ENCODE data around the gene CACNA1C.

The CACNA1C gene

DNA sequence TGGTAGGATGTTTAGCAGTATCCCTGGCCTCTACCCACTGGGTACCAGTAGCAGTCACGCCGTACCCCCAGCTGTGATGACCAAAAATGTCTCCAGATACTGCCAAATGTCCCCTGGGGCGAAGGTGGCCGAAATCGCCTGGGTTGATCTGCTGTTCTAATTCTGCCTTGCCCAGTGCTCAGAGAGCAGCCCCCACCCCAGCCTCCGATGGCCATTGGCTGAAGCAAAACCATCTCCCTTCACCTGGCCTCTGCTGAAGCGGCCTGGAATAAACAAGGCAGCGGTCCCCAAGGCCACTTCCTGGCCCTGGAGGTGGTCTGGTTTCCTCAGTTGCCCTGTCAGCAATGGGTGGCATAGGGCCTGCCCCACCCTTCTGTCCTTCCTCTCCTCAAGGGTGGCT lies 298.4 kb downstream of the CACNA1C start:
- DNase-seq: no peak

DNA sequence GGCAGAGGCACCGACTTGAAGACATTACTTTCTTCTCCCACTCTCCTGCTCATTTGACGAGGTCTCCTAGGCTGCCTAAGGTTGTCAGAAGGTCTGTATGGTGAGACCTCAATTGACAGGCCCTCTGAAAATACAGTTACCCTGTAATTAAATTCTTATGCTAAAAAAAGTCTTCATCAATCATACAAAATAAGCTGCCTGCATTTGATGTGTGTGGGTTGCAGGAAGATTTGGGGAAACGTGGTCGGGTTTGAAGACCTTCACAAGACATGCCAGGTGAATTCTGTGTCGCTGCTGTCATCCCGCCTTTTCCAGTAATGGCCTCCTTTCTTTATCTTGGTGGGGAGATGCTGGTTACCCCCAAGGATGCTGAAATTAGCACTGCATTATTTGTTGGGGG lies 299.4 kb downstream of the CACNA1C start:
- DNase-seq: no peak

DNA sequence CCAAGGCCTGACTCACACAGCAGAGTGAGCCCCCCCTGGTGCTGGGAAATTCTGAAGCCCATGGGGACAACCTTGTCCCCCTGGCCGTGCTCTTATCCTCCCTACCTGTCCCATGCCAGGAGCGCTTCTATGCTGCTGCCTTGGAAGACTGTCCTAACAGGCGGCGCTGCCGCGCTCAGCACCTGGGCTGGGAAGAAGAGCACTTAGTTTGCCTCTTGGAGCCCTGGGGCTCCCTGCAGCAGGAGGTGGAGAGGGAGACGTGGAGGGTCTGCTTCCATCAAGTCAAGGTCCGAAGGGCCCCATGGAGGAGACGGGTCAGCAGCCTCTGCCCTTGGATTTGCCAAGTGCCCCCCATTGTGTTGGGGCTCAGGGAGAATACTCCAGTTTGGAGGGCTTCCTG lies 300.5 kb downstream of the CACNA1C start:
- DNase-seq: no peak

DNA sequence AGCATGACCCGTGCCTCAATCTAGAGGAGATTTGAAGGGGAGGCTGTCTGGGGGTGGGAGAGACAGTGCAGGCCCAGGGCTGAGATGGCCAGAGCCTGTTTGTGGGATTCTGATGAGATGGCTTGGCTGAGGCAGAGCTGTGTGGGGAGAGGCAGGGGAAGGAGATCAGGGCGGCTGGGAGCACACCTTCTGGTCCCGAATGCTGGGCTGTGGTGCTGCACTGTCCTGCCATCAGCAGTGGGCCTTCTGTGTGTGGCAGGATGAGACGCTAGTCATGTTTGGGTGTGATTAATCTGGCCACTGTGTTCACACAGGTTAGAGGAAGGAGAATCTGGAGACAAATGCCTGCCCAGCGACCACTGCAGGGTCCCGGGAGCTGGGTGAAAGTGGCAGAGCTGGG lies 300.9 kb downstream of the CACNA1C start:
- no peak for DNase-seq

- no peak for DNase-seq
Measured at GRCh38 chr12:2354151-2354991, 301.6 kb downstream of the CACNA1C start.

- no peak for DNase-seq
Measured at GRCh38 chr12:2355198-2355597, 302.4 kb downstream of the CACNA1C start.

- DNase-seq: no peak
Measured at GRCh38 chr12:2355604-2356003, 302.8 kb downstream of the CACNA1C start.

GRCh38 chr12:2356601-2357125 lies 303.9 kb downstream of the CACNA1C start:
- no peak for DNase-seq

DNA sequence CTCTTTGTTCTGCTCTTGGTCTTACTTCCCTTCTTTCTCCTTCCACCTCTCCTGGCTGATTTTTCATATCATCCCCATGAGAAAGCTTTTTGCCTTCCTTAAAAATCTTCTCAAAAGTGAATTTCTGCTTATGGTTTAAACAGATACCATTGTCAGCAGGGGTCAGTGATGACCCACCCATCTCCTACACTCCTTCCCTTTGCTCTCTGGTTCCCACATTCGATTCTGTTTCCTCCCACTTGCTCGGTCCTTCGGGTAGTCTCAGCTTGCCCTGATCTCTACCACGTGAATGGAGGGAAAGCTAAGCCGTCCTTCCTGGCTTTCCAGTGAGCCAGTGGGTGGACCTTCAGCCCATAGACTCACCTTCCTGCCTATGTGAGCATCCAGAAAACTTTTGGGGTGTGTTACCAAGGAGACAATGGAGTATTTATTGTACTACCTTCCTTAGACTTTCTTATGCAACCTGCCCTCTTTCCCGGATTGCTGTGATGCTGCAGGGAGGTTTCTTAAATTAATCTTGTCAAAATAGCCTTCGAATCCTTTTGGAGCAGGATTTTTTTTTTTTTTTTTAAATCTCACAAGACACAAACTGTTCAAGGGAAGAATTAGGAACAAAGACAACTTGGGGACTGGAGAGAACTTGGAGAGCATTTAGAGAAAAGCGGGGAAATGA lies 306.3 kb downstream of the CACNA1C start:
- no peak for DNase-seq

DNA sequence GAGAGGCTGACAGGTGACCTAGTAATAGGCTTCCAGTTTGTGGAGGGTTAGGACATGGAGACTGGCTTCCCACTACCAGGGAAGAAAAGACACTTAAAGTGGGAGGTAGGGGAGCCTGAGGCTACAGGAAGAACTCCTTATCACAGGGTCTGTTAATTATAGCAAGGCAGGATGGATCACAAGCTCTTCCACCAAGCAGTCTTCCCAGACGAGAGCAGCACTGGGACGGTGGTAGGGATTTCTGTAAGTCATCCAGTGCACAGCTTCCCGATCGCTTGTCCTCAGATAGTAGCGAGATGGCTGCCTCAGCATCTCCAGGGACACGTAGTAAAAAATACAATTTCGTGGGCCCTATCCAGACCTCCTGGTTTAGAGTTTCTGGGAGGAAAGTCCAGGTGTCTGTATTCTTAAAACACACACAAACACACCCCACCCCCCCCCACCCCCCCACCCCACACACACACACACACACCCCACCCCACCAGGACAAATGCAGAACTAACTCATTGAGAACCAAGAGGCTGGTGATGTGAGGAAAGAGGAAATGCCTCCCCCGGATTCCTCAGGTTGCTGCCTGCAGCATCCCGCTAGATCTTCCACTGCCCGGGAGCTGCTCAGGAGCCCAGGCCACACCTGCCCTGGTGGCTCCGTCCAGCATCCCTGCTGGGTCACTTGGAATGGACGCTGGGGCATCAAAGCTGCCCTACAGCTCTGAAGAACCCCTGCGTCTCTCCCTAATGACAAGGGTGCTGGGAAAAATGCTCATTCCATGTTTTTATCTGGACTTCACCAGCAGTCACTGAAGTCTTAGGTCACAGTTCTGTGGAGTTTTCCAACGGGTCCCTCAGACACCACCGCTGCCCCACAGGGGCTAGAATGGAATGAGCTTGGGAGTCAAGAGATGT lies 307.2 kb downstream of the CACNA1C start:
- no peak for DNase-seq

DNA sequence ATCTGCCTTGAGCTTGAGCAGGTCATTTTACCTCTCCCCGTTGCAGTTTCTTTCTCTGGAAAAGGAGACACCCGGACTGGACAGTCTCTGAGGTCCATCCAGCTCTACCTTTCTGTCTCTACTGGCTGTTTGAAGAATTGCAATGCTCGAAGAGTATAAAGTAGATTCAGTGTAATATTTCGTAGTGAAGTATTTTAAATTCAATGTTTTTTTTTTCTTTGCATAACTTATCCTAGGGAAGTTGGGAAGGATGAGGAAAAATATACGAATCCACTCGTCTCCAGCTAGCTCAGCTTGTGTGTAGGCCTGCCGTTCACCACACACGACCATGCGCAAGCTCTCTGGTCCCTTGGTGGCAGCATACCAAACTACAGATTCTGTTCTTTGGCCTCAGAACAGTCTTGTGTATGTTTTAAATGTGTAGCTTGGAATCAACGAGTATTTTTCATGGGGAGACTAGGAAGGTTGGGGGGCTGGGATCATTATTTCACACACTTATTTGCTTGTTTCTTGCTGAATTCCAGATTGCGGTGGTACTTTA lies 307.9 kb downstream of the CACNA1C start:
- DNase-seq: no peak

DNA sequence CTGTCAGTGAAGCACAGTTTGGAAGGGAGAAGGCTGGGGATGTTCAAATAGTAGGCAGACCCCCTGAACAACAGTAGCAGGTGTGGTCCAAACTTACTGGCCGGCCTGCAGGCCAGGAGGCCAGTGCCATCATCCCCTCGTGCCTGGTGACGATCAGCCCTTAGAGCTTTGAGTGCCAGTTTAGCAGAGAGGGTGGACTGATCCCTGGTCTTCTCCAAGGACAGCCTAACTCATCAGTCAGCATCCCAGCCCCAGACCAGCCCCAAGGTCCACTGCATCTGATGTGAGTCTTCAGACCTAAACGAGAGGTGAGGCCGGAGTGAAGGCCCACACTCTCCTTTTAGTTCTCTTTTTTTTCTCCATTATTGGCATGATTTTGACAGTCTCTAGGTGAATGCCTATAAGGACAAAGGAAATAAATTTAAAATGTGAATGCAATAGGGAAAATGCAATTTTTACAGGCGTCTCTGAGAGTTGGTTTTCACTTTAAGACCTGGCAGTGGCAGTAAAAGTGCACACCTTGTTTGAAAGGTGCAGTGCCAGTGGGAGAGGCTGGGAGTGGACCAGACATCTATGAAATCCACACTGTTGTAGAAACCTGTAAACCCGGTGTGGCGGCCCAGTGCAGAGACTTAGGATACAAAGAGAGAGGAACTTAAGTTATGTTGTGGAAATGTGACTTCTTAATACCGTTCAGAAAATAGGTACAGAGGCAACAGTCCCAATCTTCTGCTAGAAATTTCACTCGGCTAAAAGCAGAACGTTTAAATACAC lies 311.2 kb downstream of the CACNA1C start:
- DNase-seq: no peak

DNA sequence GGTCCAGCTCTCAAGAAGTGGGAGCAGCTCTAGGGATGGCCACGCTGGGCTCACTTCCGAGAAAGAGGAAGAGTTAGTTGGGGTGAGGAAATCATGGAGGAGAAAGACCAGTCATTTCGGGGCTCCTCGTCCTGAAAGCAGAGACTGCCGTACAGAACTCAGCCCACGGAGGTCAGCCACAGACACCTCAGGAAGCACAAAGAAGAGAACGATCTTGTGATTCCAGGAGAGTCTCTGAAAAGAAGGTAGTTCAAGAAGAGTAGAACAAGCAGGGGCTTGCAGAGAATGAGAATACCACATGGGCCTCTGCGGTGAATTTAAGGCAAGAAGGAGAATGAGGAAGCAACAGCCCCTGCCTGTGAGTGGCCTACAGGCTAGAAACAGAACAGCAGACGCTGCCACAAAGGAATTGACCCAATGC lies 311.9 kb downstream of the CACNA1C start:
- DNase-seq: no peak

GRCh38 chr12:2366711-2367110 lies 313.9 kb downstream of the CACNA1C start:
- no peak for DNase-seq

- no peak for DNase-seq
Measured at GRCh38 chr12:2372178-2372577, 319.4 kb downstream of the CACNA1C start.

DNA sequence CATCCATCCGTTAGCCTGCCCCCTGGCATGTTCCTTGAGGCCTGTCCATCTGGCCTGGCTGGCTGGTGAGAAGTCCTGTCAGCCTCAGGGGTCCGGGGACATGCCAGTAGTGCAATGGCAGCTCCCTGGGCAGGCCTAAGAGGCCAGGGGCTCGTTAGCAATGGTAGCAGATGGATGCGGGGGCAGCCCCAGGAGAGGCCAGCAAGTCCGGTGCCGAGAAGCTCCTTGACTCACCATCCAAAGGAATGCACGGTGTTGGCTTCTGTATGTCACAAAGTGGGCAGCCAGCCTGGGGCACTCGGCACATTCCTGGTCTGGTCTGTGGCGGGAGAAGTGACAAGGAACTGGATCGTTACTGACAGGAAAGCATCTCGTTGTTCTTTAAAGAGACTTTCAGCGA lies 319.9 kb downstream of the CACNA1C start:
- no peak for DNase-seq

- DNase-seq: no peak
Measured at GRCh38 chr12:2373307-2373706, 320.5 kb downstream of the CACNA1C start.

- no peak for DNase-seq
Measured at GRCh38 chr12:2374092-2374906, 321.5 kb downstream of the CACNA1C start.

DNA sequence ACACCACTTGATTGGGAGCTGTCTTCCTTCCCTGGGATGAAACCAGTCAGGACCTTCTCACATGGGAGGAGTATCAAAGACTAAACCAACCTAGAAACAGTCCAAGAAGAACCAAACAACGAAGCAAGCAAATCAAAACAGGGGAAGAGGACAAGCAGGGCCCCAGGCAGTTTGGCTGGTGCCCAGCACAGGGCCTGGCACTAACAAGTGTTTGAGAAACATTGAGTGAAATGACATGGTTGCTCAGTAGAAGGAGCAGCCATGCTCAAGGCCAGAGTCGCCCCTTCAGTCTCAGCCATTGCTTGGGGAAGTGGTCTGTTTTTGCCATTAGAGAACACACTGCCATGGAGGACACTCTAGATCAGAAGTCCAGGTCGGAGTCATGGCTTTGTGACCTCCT lies 323.1 kb downstream of the CACNA1C start:
- DNase-seq: no peak

DNA sequence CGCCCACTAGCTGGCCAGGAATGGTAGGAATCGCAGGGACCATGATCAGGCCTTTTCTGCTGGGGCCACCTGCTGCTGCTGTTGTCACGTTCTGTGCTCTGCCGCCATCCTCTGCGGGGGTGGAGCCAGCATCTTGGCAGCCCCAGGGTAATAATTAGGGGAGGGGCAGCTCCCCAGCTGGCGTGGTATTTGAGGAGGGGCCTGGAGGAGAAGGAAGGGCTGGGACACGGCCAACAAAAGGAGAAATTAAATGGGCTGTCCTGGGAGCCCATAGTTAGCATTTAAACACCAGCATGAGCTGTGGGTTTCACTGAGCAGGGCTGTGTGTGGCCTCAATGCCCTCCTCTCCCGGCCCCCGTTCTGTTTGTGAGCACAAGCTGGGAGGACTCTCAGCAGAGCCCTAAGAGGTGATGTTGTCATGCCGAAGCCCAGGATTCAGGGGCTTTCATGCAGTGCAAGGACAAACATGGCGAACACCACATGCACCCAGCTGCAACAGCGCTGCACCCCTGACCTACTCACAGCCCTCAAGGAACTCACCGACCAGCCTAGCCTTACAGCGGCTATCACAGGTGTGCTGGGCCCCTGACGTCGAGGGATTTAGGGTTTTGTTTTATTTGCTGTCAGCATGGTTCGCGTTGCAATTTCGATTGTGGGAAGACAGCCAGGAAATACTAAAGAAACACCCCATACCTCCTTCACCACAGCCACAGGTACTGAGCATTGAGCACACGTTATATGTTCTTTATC lies 324.3 kb downstream of the CACNA1C start:
- peak; percentile 88 for DNase-seq
